GOT3 (cell line): Measurements from ENCODE around the gene IGFL1.
"Not testable (repeated sequence)": the region's sequence is repeated elsewhere in the genome, so short reads cannot be mapped to it uniquely, and the experiment has no call there.

ENCODE experiments used
- DNase-seq: peaks from one replicate; lab custom pipeline; 2025; ENCODE audit warnings: mixed read lengths; lab: John Stamatoyannopoulos, UW

The IGFL1 gene

DNA sequence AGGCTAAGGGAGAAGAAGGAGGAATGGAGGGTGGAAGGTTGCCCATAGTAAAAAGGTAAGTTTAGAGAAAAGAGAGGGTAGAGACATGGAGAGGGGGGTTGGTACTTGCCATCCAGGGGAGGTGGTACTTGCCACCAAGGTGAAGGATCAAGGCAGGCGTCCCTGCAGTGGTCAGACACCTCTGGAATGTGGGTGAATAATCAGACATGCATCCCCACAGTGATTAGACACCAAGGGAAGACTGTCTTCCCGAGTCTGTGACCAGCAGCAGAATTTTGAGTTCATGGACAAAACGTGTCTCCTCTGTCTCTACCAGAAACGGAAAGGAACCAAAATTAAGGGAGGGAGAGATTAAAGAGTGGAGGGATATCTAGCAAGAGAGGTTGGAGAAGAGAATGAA, 27.1 kb upstream of the IGFL1 start:
- no peak for DNase-seq

DNA sequence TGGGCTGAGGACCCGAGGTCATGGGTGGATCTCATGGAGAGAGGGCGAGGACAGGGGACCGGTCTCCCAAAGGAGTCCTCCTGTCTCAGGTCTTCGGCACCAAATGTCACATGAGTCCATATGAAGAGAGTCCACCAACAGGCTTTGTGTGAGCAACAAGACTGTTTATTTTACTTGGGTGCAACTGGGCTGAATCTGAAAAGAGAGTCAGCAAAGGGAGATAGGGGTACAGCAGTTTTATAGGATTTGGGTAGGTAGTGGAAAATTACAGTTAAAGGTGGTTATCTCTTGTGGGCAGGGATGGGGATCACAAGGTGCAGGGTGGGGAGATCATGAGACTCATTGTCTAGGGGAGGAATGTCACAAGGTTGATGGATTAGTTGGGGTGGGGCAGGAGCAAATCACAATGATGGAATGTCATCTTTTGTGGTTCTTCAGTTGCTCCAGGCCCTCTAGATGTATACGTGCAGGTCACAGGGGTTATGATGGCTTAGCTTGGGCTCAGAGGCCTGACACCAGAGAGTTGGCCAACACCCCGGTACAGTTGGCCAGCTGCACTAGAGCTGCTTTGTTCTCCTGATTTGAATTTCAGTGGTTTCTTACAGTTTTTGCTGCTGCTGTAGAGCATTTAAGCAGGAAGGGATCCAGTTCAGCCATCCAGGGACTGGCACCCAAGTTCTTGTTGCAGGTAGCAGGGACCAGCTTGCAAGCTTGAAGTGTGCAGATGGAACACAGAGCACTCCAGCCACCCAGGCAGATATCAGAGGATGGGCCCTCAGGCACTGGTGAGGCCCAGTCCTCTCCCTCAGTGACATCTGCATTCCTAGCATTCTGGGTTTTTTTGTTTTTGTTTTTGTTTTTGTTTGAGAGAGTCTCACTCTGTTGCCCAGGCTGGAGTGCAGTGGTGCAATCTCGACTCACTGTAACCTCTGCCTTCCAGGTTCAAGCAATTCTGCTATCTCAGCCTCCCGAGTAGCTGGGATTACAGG, 26.4 kb upstream of the IGFL1 start:
- DNase-seq, result no peak

DNA sequence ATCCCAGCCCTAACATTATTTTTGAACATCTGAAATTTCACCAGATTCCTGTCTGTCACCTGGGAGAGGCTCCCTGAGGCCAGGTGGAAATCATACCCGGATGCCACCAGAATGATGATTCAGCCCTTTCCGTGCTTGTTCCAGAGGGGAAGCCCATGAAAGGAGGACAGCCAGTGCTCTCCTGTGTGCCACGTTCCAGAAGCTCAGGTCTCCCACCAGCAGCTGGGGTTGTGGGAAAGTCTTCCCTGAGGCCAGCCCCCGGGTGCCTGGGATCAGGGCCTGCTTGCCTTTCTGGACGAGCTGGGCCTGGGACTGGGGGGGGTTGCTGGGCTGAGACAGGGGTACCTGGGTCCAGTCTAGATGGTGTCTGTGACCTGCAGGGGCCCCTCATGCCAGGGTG, 25.5 kb upstream of the IGFL1 start:
- no peak for DNase-seq

DNA sequence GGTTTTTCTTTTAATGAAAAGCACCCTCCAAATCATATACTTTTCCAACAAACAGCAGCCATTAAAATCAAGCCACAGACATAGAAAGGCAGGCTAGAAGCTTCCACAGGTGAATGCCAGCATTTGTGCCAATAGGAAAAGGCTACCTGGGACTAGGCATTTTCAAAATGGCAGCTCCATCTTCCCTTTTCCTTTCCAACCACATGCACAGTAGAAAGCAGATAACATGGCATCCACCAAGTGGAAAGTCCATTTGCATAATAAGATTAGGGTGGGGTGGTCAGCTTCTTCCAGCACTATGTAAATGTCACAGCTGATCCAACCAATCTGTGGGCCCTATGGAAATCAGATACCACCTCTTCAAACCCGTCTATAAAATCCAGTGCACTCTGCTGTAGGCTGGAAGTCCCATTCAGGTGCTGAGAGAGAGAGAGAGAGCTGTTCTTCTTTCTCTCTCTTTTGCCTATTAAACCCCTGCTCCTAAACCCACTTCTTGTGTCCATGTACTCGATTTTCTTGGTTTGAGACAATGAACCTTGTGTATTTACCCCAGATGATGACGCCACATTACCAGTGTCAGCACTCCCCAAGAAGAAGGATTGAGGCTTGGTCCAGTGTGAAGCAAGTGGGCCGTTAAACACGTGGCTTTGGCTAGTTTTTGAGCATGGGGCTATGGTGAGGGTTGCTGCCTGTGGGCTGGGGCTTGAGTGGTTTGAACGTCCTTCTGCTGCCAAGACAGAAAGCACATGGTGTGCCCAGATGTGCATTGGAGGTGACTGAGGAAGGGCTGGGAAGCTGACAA, 24.2 kb upstream of the IGFL1 start:
- DNase-seq, result no peak

DNA sequence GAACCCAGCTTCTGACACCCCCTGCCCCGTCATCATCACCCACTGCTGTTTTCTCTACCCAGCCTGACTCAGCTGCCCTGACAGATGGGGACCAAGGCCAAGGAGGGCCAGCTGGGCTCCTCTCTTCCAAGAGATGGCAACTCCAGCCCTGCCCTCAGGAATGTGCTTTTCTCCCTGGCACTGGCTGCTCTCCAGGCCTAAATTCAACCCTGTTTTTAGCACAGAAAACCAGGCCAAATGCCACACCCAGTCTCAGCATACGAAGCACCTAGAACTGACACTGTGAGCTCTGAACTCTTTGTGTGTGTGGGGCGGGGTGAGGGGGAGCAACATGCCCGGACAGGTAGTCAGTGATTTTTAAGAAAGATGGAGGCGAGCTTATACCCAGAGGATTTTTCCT, 23.4 kb upstream of the IGFL1 start:
- no peak for DNase-seq

DNA sequence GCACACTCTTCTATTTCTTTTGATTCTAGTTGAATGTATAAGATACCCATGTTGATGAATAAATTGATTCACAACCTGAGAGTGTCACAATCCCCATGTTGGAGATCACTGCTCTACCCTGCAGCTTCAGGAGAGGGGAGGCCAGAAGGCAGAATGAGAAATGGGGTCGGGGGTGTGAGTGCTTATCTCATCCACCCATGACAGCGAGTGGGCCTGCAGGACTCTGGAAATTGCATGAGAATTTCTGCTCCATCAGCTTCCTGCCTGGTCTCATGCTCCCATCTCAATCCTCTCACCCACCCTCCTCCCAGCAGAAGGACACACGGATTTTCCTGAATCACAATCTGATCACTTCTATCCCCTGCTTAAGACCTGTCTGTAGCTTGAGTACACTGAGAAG, 22.9 kb upstream of the IGFL1 start:
- DNase-seq, result no peak

DNA sequence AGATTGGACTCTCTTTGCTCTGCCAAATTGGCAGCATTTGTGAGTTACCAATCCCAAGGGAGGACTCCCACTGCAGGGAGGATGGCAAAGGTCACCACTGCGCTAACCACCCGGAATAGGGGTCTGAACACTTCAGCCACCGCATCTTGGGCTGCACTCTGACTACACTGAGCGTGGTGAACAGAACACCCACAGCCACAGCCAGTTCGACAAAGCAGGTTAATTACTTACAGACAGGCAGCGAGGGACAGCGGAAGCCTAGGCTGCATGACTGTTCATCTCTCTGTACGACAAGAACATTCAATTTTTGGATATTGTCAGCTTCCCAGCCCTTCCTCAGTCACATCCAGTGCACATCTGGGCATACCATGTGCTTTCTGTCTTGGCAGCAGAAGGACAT, 21.7 kb upstream of the IGFL1 start:
- DNase-seq, result not testable (repeated sequence)

DNA sequence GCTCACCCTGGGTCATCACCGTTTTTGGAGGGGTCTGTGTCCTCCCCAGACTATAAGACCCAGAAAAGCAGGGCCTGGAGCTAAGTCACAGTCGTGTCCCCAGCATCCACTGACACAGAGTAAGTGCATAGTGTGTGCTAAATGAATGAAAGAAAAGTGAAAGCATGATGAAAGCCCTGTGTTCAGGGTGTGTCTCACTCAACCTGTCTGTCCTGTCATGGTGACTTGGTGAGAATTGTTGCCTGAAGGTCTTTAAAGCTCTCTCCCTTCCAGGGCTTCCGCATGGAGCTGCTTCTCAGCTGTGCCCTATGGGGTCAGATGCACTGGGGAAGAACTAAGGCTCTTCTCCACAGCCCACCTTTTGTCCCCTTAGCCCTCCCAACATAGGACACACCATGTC, 20.5 kb upstream of the IGFL1 start:
- DNase-seq, result no peak

DNA sequence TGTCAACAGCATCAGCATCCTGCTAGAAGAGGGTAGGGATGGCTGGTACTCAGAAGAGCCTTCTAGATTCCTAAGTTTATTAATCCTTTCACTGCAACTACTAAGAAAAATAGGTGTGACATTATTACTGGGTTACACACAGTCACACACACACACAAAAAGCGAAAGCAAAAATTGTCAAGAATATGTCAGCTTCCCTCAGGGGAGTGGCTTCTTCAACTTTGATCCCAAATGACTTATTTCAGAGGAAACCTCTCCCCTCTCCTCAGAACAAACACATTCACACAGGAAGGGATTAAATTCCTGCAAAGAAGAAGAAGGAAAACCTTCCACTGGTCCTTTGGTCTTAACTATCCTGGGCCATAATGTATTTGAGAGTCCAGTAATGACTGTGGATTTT, 20.1 kb upstream of the IGFL1 start:
- no peak for DNase-seq

DNA sequence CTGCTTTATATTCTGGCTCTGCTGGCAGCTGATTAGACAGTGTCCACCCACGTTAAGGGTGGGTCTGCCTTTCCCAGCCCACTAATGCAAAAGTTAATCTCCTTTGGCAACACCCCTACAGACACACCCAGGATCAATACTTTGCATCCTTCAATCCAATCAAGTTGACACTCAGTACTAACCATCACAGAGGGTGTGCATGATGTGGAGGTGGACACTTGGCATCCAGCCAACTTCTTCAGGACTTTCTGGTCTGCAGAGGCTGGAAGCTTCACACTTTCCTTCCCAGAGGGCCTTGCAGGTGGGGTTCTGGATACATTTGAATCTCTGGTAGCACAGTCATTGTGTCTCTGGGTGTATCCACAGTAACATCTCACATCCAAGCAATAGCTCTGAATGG, 18.9 kb upstream of the IGFL1 start:
- DNase-seq, result no peak

DNA sequence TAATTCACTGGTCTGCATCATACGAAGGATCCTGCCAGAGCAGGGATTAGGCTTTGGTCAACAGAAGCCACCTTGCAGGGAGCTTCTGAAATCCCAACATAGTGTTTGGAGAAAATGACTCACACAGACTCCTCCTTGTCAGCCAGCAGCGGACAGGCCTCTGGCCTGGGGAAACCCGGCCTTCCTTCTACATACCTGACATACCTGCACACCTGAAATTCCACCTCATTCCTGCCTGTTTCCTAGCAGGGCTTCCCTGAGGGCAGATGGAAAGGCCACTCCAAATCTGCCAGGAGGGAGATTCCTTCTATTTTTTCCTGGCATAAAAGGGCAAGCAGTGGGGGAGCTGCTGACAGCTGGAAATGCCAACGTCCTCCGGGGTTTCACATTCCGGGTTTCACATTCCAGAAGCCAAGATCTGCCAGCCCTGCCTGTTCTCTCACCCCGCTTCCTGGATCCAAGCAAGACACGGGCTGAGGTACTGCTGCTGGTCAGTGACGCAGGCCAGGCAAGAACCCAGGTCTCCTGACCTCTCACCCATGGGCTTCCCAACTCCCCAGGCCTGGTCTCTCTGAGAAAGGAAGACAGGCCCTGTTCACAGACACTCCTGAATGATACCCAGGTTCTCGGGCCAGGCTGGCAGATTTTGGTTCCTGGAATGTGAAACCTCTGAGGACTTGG, 18.2 kb upstream of the IGFL1 start:
- no peak for DNase-seq

DNA sequence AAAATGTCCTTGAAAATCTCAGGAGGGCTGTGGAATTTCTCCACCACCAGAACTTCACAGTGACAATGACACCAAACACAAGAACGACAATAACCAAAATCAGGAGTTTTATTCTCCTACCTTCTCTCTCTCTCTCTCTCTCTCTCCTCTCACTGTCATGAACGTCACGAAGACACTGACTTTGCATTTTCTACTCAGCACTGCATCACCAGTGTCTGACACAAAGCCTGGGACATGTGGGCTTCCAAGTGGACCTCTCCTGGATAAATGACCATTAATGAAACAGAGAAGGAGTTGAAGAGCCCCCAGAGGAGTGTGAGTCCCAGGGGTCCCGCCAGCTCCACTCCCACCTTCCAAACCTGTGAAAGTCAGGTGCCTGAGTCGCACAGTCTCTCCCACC, 16.9 kb upstream of the IGFL1 start:
- DNase-seq, result not testable (repeated sequence)

DNA sequence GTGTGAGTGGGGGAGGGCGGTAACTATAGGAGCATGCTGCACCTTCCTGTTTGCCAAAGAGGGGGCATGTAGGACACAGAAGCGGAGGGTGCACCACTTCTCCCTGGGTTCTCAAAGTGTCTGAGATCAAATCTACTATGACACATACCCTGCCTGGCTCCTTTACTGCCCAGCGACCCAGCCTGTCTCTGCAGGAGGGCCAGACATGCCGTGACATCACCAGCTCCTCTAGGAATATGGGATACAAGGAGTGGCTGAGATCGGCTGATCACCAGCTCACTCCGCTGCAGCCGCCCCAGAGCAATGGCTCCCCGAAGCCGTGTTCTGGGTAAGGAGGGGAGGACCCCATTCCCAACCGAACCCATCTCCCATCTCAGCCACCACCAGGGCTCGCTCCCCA, 16.4 kb upstream of the IGFL1 start:
- no peak for DNase-seq

DNA sequence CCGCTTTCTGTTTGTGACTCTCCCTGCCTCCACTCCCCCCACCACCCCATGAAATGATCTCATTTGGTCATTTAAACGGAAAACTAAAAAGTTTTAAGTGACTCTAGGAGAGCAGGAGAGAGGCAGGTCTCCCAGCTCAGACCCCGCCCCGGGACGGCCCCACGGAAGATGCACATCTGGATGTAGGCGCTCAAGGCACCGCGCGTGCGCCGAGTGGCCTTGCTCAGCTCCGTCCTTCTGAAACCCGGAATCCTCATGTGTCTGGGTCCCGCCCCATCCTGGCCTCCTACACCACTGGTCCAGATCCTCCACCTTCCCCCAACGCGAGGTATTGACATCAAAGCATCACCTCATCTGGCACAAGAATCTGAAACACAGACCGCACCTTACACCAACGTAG, 15.7 kb upstream of the IGFL1 start:
- DNase-seq, result no peak

DNA sequence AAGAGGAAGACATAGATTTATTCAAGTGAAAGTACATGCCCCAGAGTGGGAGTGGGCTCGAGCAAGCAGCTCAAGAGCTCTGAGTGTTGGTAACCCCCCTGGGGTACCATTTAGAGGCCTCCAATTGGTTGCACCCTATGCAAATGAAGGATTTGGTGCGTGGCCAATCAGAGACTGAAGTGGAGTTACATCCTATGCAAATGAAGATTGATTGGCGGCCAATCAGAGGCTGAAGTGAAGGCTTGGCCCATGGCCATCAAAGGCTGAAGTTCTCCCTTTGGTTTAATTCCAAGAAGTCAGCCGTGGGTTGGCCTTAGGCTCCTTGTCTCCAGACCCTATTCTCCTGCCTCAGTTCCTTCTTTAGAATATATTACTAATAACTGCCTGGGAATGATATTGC, 12.9 kb upstream of the IGFL1 start:
- no peak for DNase-seq

DNA sequence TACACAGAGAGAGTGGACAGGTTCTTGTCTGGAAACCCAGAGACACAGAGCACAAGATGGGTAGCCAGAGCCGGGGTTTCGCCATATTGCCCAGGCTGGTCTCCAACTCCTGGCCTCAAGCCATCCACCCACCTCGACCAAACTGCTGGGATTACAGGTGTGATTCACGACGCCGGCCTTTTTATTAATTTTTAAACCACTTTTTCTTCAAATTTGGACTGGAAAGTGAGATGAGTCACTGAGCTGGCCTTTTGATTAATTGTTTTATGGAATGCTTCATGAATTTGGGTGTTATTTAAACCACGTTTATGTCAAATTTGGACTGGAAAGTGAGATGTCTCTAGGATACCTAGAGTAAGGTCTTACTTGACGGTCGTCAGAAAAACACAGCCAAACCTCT, 12.1 kb upstream of the IGFL1 start:
- DNase-seq, result no peak

DNA sequence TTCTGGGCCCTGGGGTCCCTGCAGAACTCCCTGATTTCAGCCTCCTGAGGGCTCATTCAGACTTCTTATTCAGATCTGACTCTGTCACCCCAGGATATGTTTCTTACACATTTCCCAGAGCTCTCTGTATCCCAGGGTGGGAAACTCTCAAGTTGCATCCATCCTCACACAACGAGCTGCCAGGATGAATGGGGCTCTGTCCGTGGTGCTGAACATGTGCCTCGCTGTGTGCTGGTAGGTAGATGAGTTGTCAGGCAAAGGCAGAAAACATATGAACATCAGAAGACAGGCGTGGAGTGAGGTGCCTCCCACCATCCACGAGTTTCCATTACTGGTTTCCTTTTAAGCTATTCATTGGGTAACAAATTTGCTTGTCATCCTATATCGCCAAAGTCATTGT, 11.4 kb upstream of the IGFL1 start:
- no peak for DNase-seq

DNA sequence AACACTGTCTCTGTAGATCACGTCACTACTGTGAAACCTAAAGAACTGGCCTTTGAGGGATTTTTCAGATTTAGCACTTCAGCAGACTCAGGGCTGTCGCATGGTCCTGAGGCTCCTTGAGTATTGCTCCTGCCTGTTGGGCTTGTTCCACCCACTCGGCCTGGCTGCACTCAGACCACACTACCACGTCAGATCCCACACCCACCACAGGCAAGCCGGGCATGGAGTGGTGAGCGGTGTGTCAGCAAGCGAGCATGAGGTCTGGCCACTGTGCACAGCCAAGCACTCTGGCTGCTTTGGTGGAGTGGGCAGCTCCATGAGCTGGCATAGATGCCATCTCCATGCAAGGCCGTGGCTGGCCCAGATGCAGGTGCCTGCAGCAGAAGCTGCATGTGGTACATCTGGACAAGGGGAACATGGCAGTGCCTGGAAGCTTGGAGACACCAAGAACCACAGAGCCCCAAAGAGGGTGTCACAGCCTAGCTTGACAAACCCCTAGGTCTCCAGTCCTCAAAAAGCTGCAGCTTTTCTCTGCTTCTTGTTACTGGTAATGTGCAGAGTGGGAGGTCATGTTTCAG, 9.4 kb upstream of the IGFL1 start:
- DNase-seq, result no peak

DNA sequence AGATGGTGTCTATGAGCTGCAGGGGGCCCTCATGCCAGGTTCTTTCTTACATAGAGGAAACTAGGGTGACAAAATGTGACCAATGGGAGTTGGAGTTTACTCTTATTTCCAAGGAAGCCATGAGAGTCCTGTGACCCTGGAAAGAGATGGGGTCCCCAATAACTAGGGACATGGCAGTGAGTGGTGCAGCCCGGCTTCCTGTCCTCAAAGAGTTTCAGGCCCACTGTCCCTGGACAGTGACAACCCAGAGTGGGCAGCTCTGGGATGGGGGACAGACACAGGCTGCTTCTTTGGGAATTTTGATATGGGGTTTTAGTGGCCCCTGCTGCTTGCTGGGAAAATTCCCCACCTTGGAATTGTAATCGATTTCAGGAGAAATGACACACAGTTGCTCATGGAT, 8.4 kb upstream of the IGFL1 start:
- no peak for DNase-seq

DNA sequence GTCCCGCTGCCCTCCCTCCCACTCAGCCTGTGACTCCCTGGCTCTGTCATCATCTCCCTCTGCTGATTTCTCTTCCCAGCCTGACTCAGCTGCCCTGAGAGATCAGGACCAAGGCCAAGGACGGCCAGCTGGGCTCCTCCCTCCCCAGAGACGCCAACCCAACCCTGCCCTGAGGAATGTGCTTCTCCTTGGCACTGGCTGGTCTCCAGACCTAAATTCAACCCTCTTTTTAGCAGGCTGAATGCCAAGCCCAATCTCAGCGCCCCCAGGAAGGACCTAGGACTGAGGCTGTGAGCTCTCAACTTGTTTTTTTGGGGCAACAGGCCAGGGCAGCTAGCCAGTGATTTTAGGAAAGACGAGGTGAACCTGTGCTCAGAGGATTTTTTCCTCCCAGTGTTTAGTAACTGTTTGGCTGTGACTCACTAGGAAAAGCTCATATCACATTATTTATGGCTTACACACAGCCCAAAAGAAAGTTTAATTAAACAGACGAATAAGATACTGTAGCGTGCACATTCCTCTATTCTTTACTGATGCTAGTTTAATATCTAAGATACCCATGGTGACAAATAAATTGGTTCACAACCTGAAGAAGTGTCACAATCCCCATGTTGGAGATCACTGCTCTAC, 7.4 kb upstream of the IGFL1 start:
- peak; percentile 21 for DNase-seq

DNA sequence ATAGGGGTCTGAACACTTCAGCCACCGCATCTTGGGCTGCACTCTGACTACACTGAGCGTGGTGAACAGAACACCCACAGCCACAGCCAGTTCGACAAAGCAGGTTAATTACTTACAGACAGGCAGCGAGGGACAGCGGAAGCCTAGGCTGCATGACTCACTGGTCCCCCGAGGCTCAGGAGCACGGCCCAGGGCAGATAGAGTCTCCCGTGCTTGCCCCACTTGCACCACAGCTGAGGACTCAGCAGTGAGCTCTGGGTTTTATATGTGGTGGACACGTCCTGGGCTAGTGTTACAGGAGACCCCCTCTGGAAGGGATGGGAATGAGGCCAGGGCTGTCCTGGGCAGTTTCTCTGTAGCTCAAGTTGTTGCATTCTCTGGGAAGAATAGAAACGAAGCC, 5.8 kb upstream of the IGFL1 start:
- DNase-seq, result not testable (repeated sequence)

DNA sequence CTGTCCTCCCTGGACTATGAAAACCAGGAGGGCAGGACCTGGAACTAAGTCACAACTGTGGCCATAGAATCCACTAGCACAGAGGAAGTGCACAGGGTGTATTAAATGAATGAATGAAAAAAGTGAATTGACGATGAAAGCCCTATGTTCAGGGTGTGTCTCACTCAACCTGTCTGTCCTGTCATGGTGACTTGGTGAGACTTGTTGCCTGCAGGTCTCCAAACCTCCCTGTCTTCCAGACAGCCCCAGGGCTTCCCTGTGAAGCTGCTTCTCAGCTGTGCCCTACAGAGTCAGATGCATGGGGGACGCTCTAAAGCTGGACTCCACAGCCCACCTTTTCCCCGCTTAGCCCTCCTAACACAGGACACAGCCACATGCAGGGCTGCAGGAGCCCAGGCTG, 4.8 kb upstream of the IGFL1 start:
- DNase-seq, result no peak
